H1 (cell line): ENCODE data around the gene TSPEAR. TPM values are rescaled to one million over a fixed set of nuclear protein-coding genes. Genes with fewer than 3 reads are reported as not detected.

ENCODE experiments used
- CTCF ChIA-PET: fragments of 300-600 bp; sonication (Branson Sonifier 250); formaldehyde crosslinking; loops from one replicate; lab custom pipeline; 2021; ENCODE audit not compliant: partially characterized antibody; lab: Charles Lee
- POLR2A ChIA-PET: fragments of 300-600 bp; sonication (Branson Sonifier 250); formaldehyde crosslinking; loops from one replicate; lab custom pipeline; 2021; ENCODE audit warnings: inconsistent platforms; ENCODE audit not compliant: partially characterized antibody; lab: Charles Lee
- DNase-seq, 2 experiments: peaks; one replicate each; pipeline versions ENCODE4 v3.0.0 to v3.0.0-alpha.2; 2010 to 2022; ENCODE audit warnings: low spot score in 2 of 2, low read depth in 1 of 2, mixed read lengths in 1 of 2
- FAIRE-seq: peaks from 2 replicates; lab custom pipeline; 2011; peaks lifted over from hg19 to GRCh38; lab: Jason Lieb, UNC
- H2AFZ ChIP-seq: 2 replicates; pipeline ENCODE4 v1.8.1; 2012; ENCODE audit warnings: low read length, inconsistent platforms
- H2AK5ac ChIP-seq: 2 replicates; pipeline ENCODE4 v1.6.1; 2013; ENCODE audit warnings: low read depth, low read length
- H2BK120ac ChIP-seq: replicated peaks from 2 replicates; pipeline ENCODE3; 2013; ENCODE audit warnings: low read depth, low read length, inconsistent platforms
- H2BK12ac ChIP-seq: 2 replicates; pipeline ENCODE4 v1.6.1; 2013; ENCODE audit warnings: low read depth, low read length
- H2BK15ac ChIP-seq: 2 replicates; pipeline ENCODE4 v1.6.1; 2013; ENCODE audit warnings: low read length
- H2BK20ac ChIP-seq: 2 replicates; pipeline ENCODE4 v1.6.1; 2013; ENCODE audit warnings: low read length
- H2BK5ac ChIP-seq: 2 replicates; pipeline ENCODE4 v1.6.1; 2013; ENCODE audit warnings: low read depth, low read length
- H3K14ac ChIP-seq: 2 replicates; pipeline ENCODE4 v1.6.1; 2013; ENCODE audit warnings: inconsistent platforms; ENCODE audit not compliant: insufficient read length
- H3K18ac ChIP-seq: 2 replicates; pipeline ENCODE4 v1.6.1; 2013; ENCODE audit warnings: low read length; ENCODE audit errors: extremely low read depth
- H3K23ac ChIP-seq: 2 replicates; pipeline ENCODE4 v1.6.1; 2013; ENCODE audit warnings: inconsistent platforms; ENCODE audit not compliant: insufficient read length
- H3K23me2 ChIP-seq: 2 replicates; pipeline ENCODE4 v1.6.1; 2013; ENCODE audit warnings: low read depth, low read length
- H3K27ac ChIP-seq: 2 replicates; pipeline ENCODE4 v1.6.1; 2011; ENCODE audit warnings: low read depth, low read length, inconsistent platforms
- H3K27me3 ChIP-seq, 4 experiments: replicated peaks in 1 of 4; 1 replicate in 1 of 4; 2 replicates in 3 of 4; pipeline versions ENCODE4 v1.6.1 to v1.8.1; 2011 to 2013; ENCODE audit warnings: low read length in 3 of 4, mild to moderate bottlenecking in 3 of 4, inconsistent platforms in 2 of 4, mixed read lengths in 2 of 4, moderate library complexity in 1 of 4; ENCODE audit not compliant: control insufficient read depth in 3 of 4, insufficient read depth in 3 of 4; ENCODE audit errors: extremely low read depth in 1 of 4
- H3K36me3 ChIP-seq, 4 experiments: 2 replicates each; pipeline versions ENCODE4 v1.6.1 to v1.8.1; 2011 to 2013; ENCODE audit warnings: mild to moderate bottlenecking in 4 of 4, low read length in 3 of 4, moderate library complexity in 2 of 4, control low read depth in 1 of 4, inconsistent platforms in 1 of 4; ENCODE audit not compliant: insufficient read depth in 4 of 4, control insufficient read depth in 2 of 4
- H3K4ac ChIP-seq: replicated peaks from 2 replicates; pipeline ENCODE3; 2013; ENCODE audit warnings: low read length, low read depth, mixed read lengths, inconsistent platforms; ENCODE audit not compliant: insufficient read length
- H3K4me1 ChIP-seq, 4 experiments: replicated peaks in 1 of 4; 1 replicate in 1 of 4; 2 replicates in 3 of 4; pipeline versions ENCODE4 v1.6.1 to v1.8.1; 2011 to 2013; ENCODE audit warnings: low read length in 3 of 4, inconsistent platforms in 2 of 4, mixed read lengths in 1 of 4; ENCODE audit not compliant: insufficient read depth in 4 of 4, control insufficient read depth in 3 of 4
- H3K4me2 ChIP-seq, 2 experiments: 2 replicates each; pipeline versions ENCODE4 v1.6.1 to v1.8.1; 2011 to 2013; ENCODE audit warnings: low read depth in 2 of 2, low read length in 2 of 2, control low read depth in 1 of 2, inconsistent platforms in 1 of 2, mild to moderate bottlenecking in 1 of 2; ENCODE audit not compliant: insufficient read depth in 1 of 2
- H3K4me3 ChIP-seq, 4 experiments: fragments of 200-600, 300-600 bp in 1 of 4; sonication (generic), shearing (Covaris generic), sonication (Bioruptor Twin) in 1 of 4; 2 replicates each; pipeline versions ENCODE4 v1.5.1 to v1.8.1; 2011 to 2016; ENCODE audit warnings: low read length in 4 of 4, low read depth in 3 of 4, control low read depth in 2 of 4, inconsistent platforms in 2 of 4, mild to moderate bottlenecking in 2 of 4, mixed read lengths in 1 of 4, moderate library complexity in 1 of 4; ENCODE audit not compliant: insufficient read depth in 2 of 4; ENCODE audit errors: extremely low read depth in 1 of 4
- H3K56ac ChIP-seq: replicated peaks from 2 replicates; pipeline ENCODE3; 2013; ENCODE audit warnings: low read depth, mild to moderate bottlenecking, mixed read lengths, low read length, inconsistent platforms; ENCODE audit not compliant: insufficient read length
- H3K79me1 ChIP-seq: 2 replicates; pipeline ENCODE4 v1.6.1; 2013; ENCODE audit warnings: low read depth, low read length, control low read depth
- H3K79me2 ChIP-seq, 2 experiments: 2 replicates each; pipeline versions ENCODE4 v1.6.1 to v1.8.1; 2012 to 2013; ENCODE audit warnings: low read length in 2 of 2, mild to moderate bottlenecking in 2 of 2, inconsistent platforms in 1 of 2; ENCODE audit not compliant: insufficient read depth in 2 of 2, control insufficient read depth in 1 of 2
- H3K9ac ChIP-seq, 4 experiments: replicated peaks in 1 of 4; 1 replicate in 1 of 4; 2 replicates in 3 of 4; pipeline versions ENCODE4 v1.6.1 to v1.8.1; 2011 to 2013; ENCODE audit warnings: low read depth in 3 of 4, low read length in 3 of 4, control low read depth in 2 of 4, mild to moderate bottlenecking in 2 of 4, moderate library complexity in 2 of 4, inconsistent platforms in 1 of 4; ENCODE audit errors: extremely low read depth in 1 of 4
- H3K9me3 ChIP-seq, 2 experiments: 2 replicates each; pipeline versions ENCODE4 v1.6.1 to v1.8.1; 2012 to 2013; ENCODE audit warnings: mild to moderate bottlenecking in 2 of 2, moderate library complexity in 2 of 2, control low read depth in 1 of 2, inconsistent platforms in 1 of 2, low read depth in 1 of 2, low read length in 1 of 2, mixed read lengths in 1 of 2; ENCODE audit not compliant: insufficient read depth in 2 of 2
- H4K20me1 ChIP-seq, 2 experiments: replicated peaks in 1 of 2; 2 replicates each; pipeline versions ENCODE3 to v1.8.1; 2011 to 2013; ENCODE audit warnings: inconsistent platforms in 2 of 2, low read length in 2 of 2, mild to moderate bottlenecking in 1 of 2; ENCODE audit not compliant: insufficient read depth in 2 of 2, control insufficient read depth in 1 of 2
- H4K5ac ChIP-seq: 2 replicates; pipeline ENCODE4 v1.6.1; 2013; ENCODE audit warnings: low read length, low read depth, mixed read lengths, inconsistent platforms; ENCODE audit not compliant: insufficient read length
- H4K8ac ChIP-seq: 2 replicates; pipeline ENCODE4 v1.8.0; 2013; ENCODE audit warnings: mild to moderate bottlenecking, moderate library complexity, low read length, inconsistent platforms; ENCODE audit not compliant: insufficient read depth; ENCODE audit errors: extremely low read depth
- H4K91ac ChIP-seq: replicated peaks from 2 replicates; pipeline ENCODE3; 2013; ENCODE audit warnings: low read length, mixed read lengths, inconsistent platforms; ENCODE audit not compliant: insufficient read length
- ASH2L ChIP-seq: fragments of 200-600, 300-600 bp; sonication (generic); IDR thresholded peaks from one replicate; pipeline ENCODE4 v1.7.1; 2017; ENCODE audit warnings: low read length
- FOSL1 ChIP-seq: IDR thresholded peaks from 2 replicates; pipeline ENCODE4 v1.6.1; 2011; ENCODE audit warnings: mild to moderate bottlenecking, low read depth, low read length, moderate library complexity; ENCODE audit not compliant: insufficient read depth
- GABPA ChIP-seq: IDR thresholded peaks from 2 replicates; pipeline ENCODE4 v1.6.1; 2011; ENCODE audit warnings: mild to moderate bottlenecking, low read length, moderate library complexity, borderline replicate concordance; ENCODE audit not compliant: insufficient read depth
- JUND ChIP-seq: IDR thresholded peaks from 2 replicates; pipeline ENCODE4 v1.6.1; 2011; ENCODE audit warnings: mild to moderate bottlenecking, improper control_type of control experiment, low read length
- KDM5A ChIP-seq: fragments of 200-600 bp; IDR thresholded peaks from 2 replicates; pipeline ENCODE4 v1.7.1; 2012; ENCODE audit warnings: mild to moderate bottlenecking, low read length, inconsistent platforms, mixed read lengths
- SUZ12 ChIP-seq: fragments of 200-600 bp; sonication (generic); IDR thresholded peaks from 2 replicates; pipeline ENCODE4 v1.6.1; 2012; ENCODE audit warnings: mild to moderate bottlenecking, inconsistent platforms, low read length, moderate library complexity, mixed read lengths
- YY1 ChIP-seq: IDR thresholded peaks from 2 replicates; pipeline ENCODE4 v1.6.1; 2011; ENCODE audit warnings: low read depth, mild to moderate bottlenecking, low read length
- WGBS, 2 experiments: shearing (Covaris generic) in 1 of 2; methylation state at CpG; one replicate each; pipeline versions ENCODE4 v1.1.6 to v1.1.7; 2013 to 2015; ENCODE audit warnings: low lambda C conversion rate in 2 of 2, mixed read lengths in 2 of 2, inconsistent platforms in 1 of 2, low coverage in 1 of 2, missing lambda C conversion rate in 1 of 2; ENCODE audit not compliant: insufficient replicate concordance in 2 of 2, insufficient coverage in 1 of 2, insufficient read length in 1 of 2; ENCODE audit errors: extremely low coverage in 1 of 2, missing lambda C conversion rate in 1 of 2; 5-methylcytosine and 5-hydroxymethylcytosine counted together
- polyA plus RNA-seq, 7 experiments: library from polyadenylated mRNA; depleted of rRNA in 3 of 7; stranded (reverse) in 5 of 7; unstranded in 2 of 7; fragments of >200 nt in 5 of 7; fragments of 200-250 nt in 2 of 7; gene quantifications; 1 replicate in 5 of 7; 2 replicates in 1 of 7; 4 replicates in 1 of 7; pipeline versions ENCODE4 v1.2.1 to v1.2.3, GENCODE V29; 2011 to 2013; ENCODE audit warnings: missing spikeins in 2 of 7, mixed read lengths in 2 of 7
- total RNA-seq: library from RNA; stranded (reverse); fragmentation: NEBNext Ultra II Directional; extraction: Animal tissue kit (Norgen Biotek cat#: 25700); gene quantifications from 2 replicates; pipeline ENCODE4 v1.2.1, GENCODE V29; 2021

Gene TSPEAR
- total and polyA plus RNA-seq, 2 of the 8 experiments (the other 6 are each of a cell fraction or from before 2014, with no cell fraction given), result 0.58 to 0.89 TPM

DNA sequence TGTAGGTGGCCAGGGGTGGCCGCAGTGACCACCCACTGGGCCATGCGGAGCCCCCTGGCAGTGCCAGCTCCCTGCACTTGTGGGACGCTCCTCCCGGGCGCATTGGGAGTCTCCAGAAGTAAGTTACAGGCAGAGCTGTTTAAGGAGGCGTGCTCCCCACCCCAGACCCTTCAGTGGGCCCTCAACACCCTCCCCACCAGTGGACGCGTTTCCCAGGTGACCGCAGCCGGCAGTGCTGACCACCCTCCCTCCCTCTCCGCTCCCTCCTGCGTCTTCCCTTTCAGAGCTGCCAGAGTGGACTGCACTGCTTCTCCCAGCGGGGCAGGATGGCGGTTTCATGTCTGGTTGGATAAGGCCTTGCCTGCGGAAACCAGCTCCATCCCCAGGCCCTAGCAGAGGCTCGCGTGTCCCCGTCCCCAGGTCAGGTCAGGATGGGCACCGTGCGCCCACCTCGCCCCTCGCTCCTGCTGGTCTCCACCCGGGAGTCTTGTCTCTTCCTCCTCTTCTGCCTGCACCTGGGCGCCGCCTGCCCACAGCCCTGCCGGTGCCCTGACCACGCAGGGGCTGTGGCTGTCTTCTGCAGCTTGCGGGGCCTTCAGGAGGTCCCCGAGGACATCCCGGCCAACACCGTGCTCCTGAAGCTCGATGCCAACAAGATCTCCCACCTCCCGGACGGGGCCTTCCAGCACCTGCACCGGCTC, 255.0 kb downstream of the TSPEAR start:
- Histone ChIP-seq H3K9me3 (no peaks in the 10 kb centered on the region), H4K20me1 (peaks cover 0 to 5% of the 10 kb centered on the region in 2 experiments), H3K9ac (no peak overlapping the region), H3K79me2 (no peaks in the 10 kb centered on the region), H3K27ac (no peak overlapping the region), H3K18ac (no peak overlapping the region), H4K5ac (no peak overlapping the region), H3K23ac (no peak overlapping the region), H3K4me1 (peaks cover 0 to 5% (median 2%) of the 10 kb centered on the region in 4 experiments; a peak in 3 of 7 replicates), H3K27me3 (peaks cover 0 to 11% (median 4%) of the 10 kb centered on the region in 4 experiments; a peak in 4 of 7 replicates), H4K8ac (peak overlapping the region; percentile 18; the same call in 1 of the 2 replicates), H3K4me2 (peak overlapping the region; percentile 74 to 93), H2AFZ (no peak overlapping the region), H2BK15ac (no peak overlapping the region), H3K23me2 (peaks cover 5% of the 10 kb centered on the region; the same call in 1 of the 2 replicates), H3K79me1 (no peaks in the 10 kb centered on the region), H2BK20ac (no peak overlapping the region), H2BK120ac (no peak overlapping the region), H3K14ac (no peak overlapping the region), H3K36me3 (no peaks in the 10 kb centered on the region), H3K4me3 (peak overlapping the region in 3 of 4 experiments; percentile 49 to 74 (median 52); a peak in 4 of 8 replicates), H2BK12ac (0 out of 2 replicates have a peak overlapping the region, but pooled peaks have one; percentile 27), H2AK5ac (no peak overlapping the region), H4K91ac (no peak overlapping the region), H3K4ac (no peak overlapping the region), H2BK5ac (no peak overlapping the region), H3K56ac (no peak overlapping the region)
- POLR2A ChIA-PET, result no interaction called here
- FAIRE-seq, result no peak
- WGBS, 2 experiments, result 80% methylated on average over 29 of the region's 35 CpGs; no CpG with 5 or more reads in 1 of the 2 experiments
- CTCF ChIA-PET, result interaction anchor here (0.6 to 2.4 kb wide), 8 partner anchors 15 to 189 kb away, joined by 3 to 7 read pairs (median 3); no protein-coding TSS in a partner anchor
- DNase-seq, result no peak
- no peak for TF ChIP-seq FOSL1
- TF ChIP-seq YY1, result no peak
- TF ChIP-seq GABPA, result no peak
- peak; percentile 15 for TF ChIP-seq ASH2L
- no peak for TF ChIP-seq JUND
- no peak for TF ChIP-seq KDM5A
- 0 out of 2 replicates have a peak, but pooled peaks have one; percentile 16 for TF ChIP-seq SUZ12
